Neuronal stem cell (in vitro differentiated cells): ENCODE results near the gene SRGAP2.
"Not testable (repeated sequence)": the region's sequence is repeated elsewhere in the genome, so short reads cannot be mapped to it uniquely, and the experiment has no call there.

Experiments
- DNase-seq: peaks from one replicate; pipeline ENCODE4 v3.0.0-alpha.2; 2013; ENCODE audit warnings: low spot score
- H2AFZ ChIP-seq: one replicate; pipeline ENCODE4 v1.6.1; 2013; ENCODE audit warnings: mild to moderate bottlenecking, low read length, inconsistent platforms
- H2AK5ac ChIP-seq: 2 replicates; pipeline ENCODE4 v1.6.1; 2013; ENCODE audit warnings: low read depth, mild to moderate bottlenecking, inconsistent platforms, low read length, moderate library complexity, mixed read lengths
- H2BK120ac ChIP-seq: 2 replicates; pipeline ENCODE4 v1.6.1; 2013; ENCODE audit warnings: low read depth, mild to moderate bottlenecking, inconsistent platforms, low read length, moderate library complexity, mixed read lengths
- H2BK12ac ChIP-seq: one replicate; pipeline ENCODE4 v1.6.1; 2013; ENCODE audit warnings: low read length, inconsistent platforms
- H2BK15ac ChIP-seq: 2 replicates; pipeline ENCODE4 v1.6.1; 2013; ENCODE audit warnings: mild to moderate bottlenecking, low read length, inconsistent platforms, mixed read lengths
- H2BK5ac ChIP-seq: one replicate; pipeline ENCODE4 v1.6.1; 2013; ENCODE audit warnings: inconsistent platforms, mild to moderate bottlenecking, low read length, moderate library complexity
- H3K14ac ChIP-seq: one replicate; pipeline ENCODE4 v1.6.1; 2013; ENCODE audit warnings: low read length, inconsistent platforms
- H3K18ac ChIP-seq: 2 replicates; pipeline ENCODE4 v1.6.1; 2013; ENCODE audit warnings: low read length, inconsistent platforms
- H3K23ac ChIP-seq: 2 replicates; pipeline ENCODE4 v1.6.1; 2013; ENCODE audit warnings: low read depth, mild to moderate bottlenecking, mixed read lengths, low read length, inconsistent platforms; ENCODE audit not compliant: poor library complexity
- H3K27ac ChIP-seq: replicated peaks from 3 replicates; pipeline ENCODE4 v1.5.1; 2013; ENCODE audit warnings: low read length, inconsistent platforms
- H3K27me3 ChIP-seq, 3 experiments: 2 replicates each; pipeline ENCODE4 v1.6.1; 2013; ENCODE audit warnings: low read length in 3 of 3, mild to moderate bottlenecking in 2 of 3, inconsistent platforms in 1 of 3, low read depth in 1 of 3, mixed read lengths in 1 of 3, moderate library complexity in 1 of 3; ENCODE audit not compliant: control insufficient read depth in 3 of 3, insufficient read depth in 3 of 3
- H3K36me3 ChIP-seq, 2 donors: replicated peaks in 1 of 2; 2 replicates each; pipeline ENCODE4 v1.6.1; 2013; ENCODE audit warnings: low read length in 2 of 2; ENCODE audit not compliant: control insufficient read depth in 2 of 2, insufficient read depth in 2 of 2
- H3K4ac ChIP-seq: 2 replicates; pipeline ENCODE4 v1.6.1; 2013; ENCODE audit warnings: inconsistent platforms, mild to moderate bottlenecking, low read length, moderate library complexity
- H3K4me1 ChIP-seq, 2 donors: 1 replicate in 1 of 2; 2 replicates in 1 of 2; pipeline ENCODE4 v1.6.1; 2013; ENCODE audit warnings: low read length in 2 of 2, low read depth in 1 of 2; ENCODE audit not compliant: control insufficient read depth in 2 of 2, insufficient read depth in 1 of 2
- H3K4me2 ChIP-seq: one replicate; pipeline ENCODE4 v1.6.1; 2013; ENCODE audit warnings: mild to moderate bottlenecking, low read length, inconsistent platforms; ENCODE audit not compliant: insufficient read depth, poor library complexity, severe bottlenecking
- H3K4me3 ChIP-seq, 2 donors: 2 replicates each; pipeline ENCODE4 v1.5.1; 2013; ENCODE audit warnings: low read length in 2 of 2, mild to moderate bottlenecking in 2 of 2, inconsistent platforms in 1 of 2, moderate library complexity in 1 of 2
- H3K79me1 ChIP-seq: one replicate; pipeline ENCODE4 v1.6.1; 2013; ENCODE audit warnings: low read depth, mild to moderate bottlenecking, inconsistent platforms, low read length, moderate library complexity
- H3K9ac ChIP-seq: one replicate; pipeline ENCODE4 v1.6.1; 2013; ENCODE audit warnings: mild to moderate bottlenecking, low read depth, low read length, inconsistent platforms; ENCODE audit not compliant: poor library complexity
- H3K9me3 ChIP-seq, 2 donors: replicated peaks in 1 of 2; 2 replicates each; pipeline versions ENCODE3 to v1.6.1; 2013; ENCODE audit warnings: low read length in 2 of 2, mild to moderate bottlenecking in 2 of 2, inconsistent platforms in 1 of 2, low read depth in 1 of 2, mixed read lengths in 1 of 2, moderate library complexity in 1 of 2; ENCODE audit not compliant: control insufficient read depth in 2 of 2, insufficient read depth in 1 of 2
- H4K8ac ChIP-seq: one replicate; pipeline ENCODE4 v1.6.1; 2013; ENCODE audit warnings: low read depth, mild to moderate bottlenecking, inconsistent platforms, low read length, moderate library complexity
- H4K91ac ChIP-seq: one replicate; pipeline ENCODE4 v1.6.1; 2013; ENCODE audit warnings: low read length, low read depth, mild to moderate bottlenecking, inconsistent platforms; ENCODE audit not compliant: poor library complexity
- WGBS, 2 donors: extraction: QIAGEN DNeasy Blood & Tissue Kit; methylation state at CpG; one replicate each; pipeline ENCODE4 v1.1.7; 2013; ENCODE audit warnings: missing lambda C conversion rate in 2 of 2, mixed read lengths in 1 of 2; ENCODE audit not compliant: insufficient read length in 2 of 2, insufficient replicate concordance in 1 of 2; ENCODE audit errors: extremely low coverage in 2 of 2; 5-methylcytosine and 5-hydroxymethylcytosine counted together

SRGAP2 gene

GRCh38 chr1:206220332-206221000 is 17.1 kb downstream of the SRGAP2 start:
- not testable (repeated sequence) for H3K9me3 ChIP-seq, H3K23ac ChIP-seq, H3K4me1 ChIP-seq, H3K4ac ChIP-seq, H3K9ac ChIP-seq, H2BK12ac ChIP-seq, H2AK5ac ChIP-seq, H4K8ac ChIP-seq, H2BK15ac ChIP-seq, H3K27ac ChIP-seq, H3K18ac ChIP-seq, H3K27me3 ChIP-seq, H3K4me2 ChIP-seq, H3K14ac ChIP-seq, DNase-seq, H4K91ac ChIP-seq, H3K36me3 ChIP-seq, H2AFZ ChIP-seq, H2BK5ac ChIP-seq, H2BK120ac ChIP-seq, H3K4me3 ChIP-seq, H3K79me1 ChIP-seq
- no CpG with 5 or more reads among the region's 4 CpGs for WGBS, 2 donors

DNA sequence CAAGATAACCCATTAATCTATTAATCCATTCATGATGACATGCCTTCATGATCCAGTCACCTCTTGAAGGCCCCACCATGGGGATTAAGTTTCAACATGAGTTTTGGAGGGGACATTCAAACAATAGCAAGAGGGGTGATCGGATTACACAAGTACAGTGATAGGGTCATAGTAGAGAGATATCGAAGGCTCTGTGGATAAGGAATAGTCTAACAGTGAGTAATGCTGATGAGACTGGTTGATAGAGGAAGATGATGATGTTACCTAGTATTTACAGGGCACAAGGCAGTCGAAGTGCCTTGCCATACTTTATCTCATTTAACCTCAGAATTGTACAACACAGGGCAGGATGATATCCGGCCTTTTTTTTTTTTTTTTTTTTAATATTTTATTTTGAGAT is 18.2 kb downstream of the SRGAP2 start:
- not testable (repeated sequence) for DNase-seq, H4K8ac ChIP-seq, H3K23ac ChIP-seq, H2BK12ac ChIP-seq, H3K4me1 ChIP-seq, H3K4ac ChIP-seq, H2AFZ ChIP-seq, H3K9me3 ChIP-seq, H3K36me3 ChIP-seq, H3K4me2 ChIP-seq, H2BK5ac ChIP-seq, H3K4me3 ChIP-seq, H3K14ac ChIP-seq, H3K9ac ChIP-seq, H4K91ac ChIP-seq, H2AK5ac ChIP-seq, H3K79me1 ChIP-seq, H3K27me3 ChIP-seq, H2BK15ac ChIP-seq, H2BK120ac ChIP-seq, H3K27ac ChIP-seq, H3K18ac ChIP-seq
- WGBS, 2 donors, result no CpG with 5 or more reads among the region's 4 CpGs

DNA sequence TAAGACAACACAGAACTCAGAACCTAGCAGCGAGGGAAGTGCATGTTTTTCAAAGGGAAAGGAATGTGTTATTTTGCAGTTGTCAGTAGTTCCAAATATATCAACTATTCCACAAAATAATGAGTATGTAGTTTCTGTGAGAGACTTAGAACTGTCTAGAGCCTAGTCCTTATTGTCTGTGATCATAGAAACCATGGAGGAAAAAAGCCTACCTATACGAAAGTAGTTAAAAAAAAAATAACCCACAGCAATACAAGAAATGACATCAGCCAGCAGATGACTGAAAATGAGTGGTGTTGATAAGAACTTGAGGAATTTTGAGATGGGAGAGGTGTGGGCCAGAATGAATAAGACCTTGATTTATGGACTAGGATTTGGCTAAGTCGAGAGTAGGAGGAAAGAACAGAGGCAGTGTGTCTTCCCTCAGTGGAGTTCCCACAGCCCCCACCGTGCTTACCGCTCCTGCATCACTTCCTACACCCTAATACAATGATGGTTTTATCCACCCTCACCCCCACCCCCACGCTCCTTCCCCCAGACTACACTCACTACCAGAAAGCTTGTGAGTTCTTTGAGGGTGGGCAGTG is 20.9 kb downstream of the SRGAP2 start:
- not testable (repeated sequence) for H3K27ac ChIP-seq, H2AK5ac ChIP-seq, H2BK5ac ChIP-seq, H3K27me3 ChIP-seq, H3K4me2 ChIP-seq, H3K18ac ChIP-seq, H3K4me1 ChIP-seq, DNase-seq, H3K9ac ChIP-seq, H2BK120ac ChIP-seq, H4K8ac ChIP-seq, H3K4ac ChIP-seq, H3K4me3 ChIP-seq, H3K23ac ChIP-seq, H2BK15ac ChIP-seq, H2BK12ac ChIP-seq, H3K36me3 ChIP-seq, H3K14ac ChIP-seq, H2AFZ ChIP-seq, H3K79me1 ChIP-seq, H3K9me3 ChIP-seq, H4K91ac ChIP-seq
- WGBS, 2 donors, result no CpG with 5 or more reads among the region's 6 CpGs

GRCh38 chr1:206225386-206225785 is 22.0 kb downstream of the SRGAP2 start:
- not testable (repeated sequence) for H2BK120ac ChIP-seq, H2AFZ ChIP-seq, H2AK5ac ChIP-seq, H3K4me2 ChIP-seq, H3K27ac ChIP-seq, H2BK5ac ChIP-seq, H3K23ac ChIP-seq, H3K4ac ChIP-seq, H3K4me3 ChIP-seq, H4K8ac ChIP-seq, H4K91ac ChIP-seq, H2BK12ac ChIP-seq, H3K36me3 ChIP-seq, DNase-seq, H3K9ac ChIP-seq, H3K27me3 ChIP-seq, H3K79me1 ChIP-seq, H3K4me1 ChIP-seq, H2BK15ac ChIP-seq, H3K18ac ChIP-seq, H3K14ac ChIP-seq, H3K9me3 ChIP-seq
- no CpG with 5 or more reads among the region's 4 CpGs for WGBS, 2 donors
